PC-3 (cell line): Measurements from ENCODE around the gene DLG2.

Experiments used
- EZH2 ChIP-seq: fragments of 300-600 bp; sonication (generic); IDR thresholded peaks from one replicate; pipeline ENCODE4 v1.6.1; 2017; ENCODE audit warnings: antibody characterized with exemption, mild to moderate bottlenecking, low read length; ENCODE audit not compliant: unreplicated experiment
- EZH2phosphoT487 ChIP-seq: fragments of 300-600 bp; sonication (generic); IDR thresholded peaks from 2 replicates; pipeline ENCODE4 v1.6.1; 2018; ENCODE audit warnings: mild to moderate bottlenecking, antibody characterized with exemption, low read length, borderline replicate concordance
- TF ChIP-seq, protein P1 (sequence below): fragments of 300-600 bp; sonication (generic); conservative IDR thresholded peaks from 2 replicates; pipeline ENCODE4 v1.5.1; 2017; ENCODE audit warnings: antibody characterized with exemption, low read depth, mild to moderate bottlenecking, low read length

- TF ChIP-seq, protein P1, sequence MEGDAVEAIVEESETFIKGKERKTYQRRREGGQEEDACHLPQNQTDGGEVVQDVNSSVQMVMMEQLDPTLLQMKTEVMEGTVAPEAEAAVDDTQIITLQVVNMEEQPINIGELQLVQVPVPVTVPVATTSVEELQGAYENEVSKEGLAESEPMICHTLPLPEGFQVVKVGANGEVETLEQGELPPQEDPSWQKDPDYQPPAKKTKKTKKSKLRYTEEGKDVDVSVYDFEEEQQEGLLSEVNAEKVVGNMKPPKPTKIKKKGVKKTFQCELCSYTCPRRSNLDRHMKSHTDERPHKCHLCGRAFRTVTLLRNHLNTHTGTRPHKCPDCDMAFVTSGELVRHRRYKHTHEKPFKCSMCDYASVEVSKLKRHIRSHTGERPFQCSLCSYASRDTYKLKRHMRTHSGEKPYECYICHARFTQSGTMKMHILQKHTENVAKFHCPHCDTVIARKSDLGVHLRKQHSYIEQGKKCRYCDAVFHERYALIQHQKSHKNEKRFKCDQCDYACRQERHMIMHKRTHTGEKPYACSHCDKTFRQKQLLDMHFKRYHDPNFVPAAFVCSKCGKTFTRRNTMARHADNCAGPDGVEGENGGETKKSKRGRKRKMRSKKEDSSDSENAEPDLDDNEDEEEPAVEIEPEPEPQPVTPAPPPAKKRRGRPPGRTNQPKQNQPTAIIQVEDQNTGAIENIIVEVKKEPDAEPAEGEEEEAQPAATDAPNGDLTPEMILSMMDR = no peak
- TF ChIP-seq EZH2phosphoT487 (no peak), EZH2 (no peak)
Observed at GRCh38 chr11:85423794-85424193, 203.3 kb downstream of the DLG2 start.
